Measurements from ENCODE around the gene PPP3CA. TPM values are rescaled to one million over a fixed set of nuclear protein-coding genes. Genes with fewer than 3 reads are reported as not detected.

PPP3CA gene
- total RNA-seq, 6 experiments from 2014 or later = 12.1 to 14.5 (median 13.1) TPM

DNA sequence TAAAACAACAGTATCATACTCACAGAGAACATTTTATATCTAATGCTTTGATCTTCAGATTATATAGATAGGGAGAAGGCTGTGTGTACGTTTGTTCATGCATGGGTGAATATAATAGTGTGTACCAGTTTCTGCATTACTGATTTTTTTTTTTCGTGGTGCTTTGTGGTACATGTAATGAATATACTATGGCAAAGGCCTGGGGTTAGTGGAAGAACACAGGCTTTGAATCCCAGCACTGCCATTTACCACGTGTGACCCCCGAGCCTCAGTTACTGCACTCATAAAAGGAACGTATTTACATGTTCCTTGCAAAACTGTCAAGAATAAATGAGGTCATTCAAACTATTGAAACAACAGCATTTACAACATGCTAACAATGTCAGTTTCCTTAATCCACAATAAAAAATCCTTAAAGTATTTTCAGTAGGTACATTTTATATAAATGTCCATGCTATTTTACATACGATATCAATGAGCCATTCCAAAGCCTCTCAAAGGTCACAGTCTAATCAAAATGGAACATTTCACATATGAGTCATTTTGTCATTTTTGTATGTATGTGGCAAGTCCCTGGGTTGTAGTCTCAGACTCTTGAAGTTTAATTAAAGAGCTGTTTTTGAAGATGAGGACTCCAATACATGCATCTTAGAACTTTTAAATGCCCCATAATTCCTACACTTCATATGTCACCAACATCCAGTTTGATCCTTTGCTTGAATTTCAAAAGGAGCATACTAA, 242.8 kb downstream of the PPP3CA start:
- WGBS (ENCODE audit: insufficient coverage, low coverage, low lambda C conversion rate, missing lambda C conversion rate) = 78% methylated on average over 6 of the region's 6 CpGs
- no peak overlapping the region for H3K27ac ChIP-seq
- ATAC-seq (no peak), DNase-seq (no peak)
- intact Hi-C loops (cut with DNase I) = no loop called here
- TF ChIP-seq, protein P1, sequence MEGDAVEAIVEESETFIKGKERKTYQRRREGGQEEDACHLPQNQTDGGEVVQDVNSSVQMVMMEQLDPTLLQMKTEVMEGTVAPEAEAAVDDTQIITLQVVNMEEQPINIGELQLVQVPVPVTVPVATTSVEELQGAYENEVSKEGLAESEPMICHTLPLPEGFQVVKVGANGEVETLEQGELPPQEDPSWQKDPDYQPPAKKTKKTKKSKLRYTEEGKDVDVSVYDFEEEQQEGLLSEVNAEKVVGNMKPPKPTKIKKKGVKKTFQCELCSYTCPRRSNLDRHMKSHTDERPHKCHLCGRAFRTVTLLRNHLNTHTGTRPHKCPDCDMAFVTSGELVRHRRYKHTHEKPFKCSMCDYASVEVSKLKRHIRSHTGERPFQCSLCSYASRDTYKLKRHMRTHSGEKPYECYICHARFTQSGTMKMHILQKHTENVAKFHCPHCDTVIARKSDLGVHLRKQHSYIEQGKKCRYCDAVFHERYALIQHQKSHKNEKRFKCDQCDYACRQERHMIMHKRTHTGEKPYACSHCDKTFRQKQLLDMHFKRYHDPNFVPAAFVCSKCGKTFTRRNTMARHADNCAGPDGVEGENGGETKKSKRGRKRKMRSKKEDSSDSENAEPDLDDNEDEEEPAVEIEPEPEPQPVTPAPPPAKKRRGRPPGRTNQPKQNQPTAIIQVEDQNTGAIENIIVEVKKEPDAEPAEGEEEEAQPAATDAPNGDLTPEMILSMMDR (IDR thresholded peaks at IDR 0.05) = no peak
- no peak for TF ChIP-seq POLR2A (IDR thresholded peaks at IDR 0.05)
- no peaks in the 10 kb centered on the region for H3K4me1 ChIP-seq
- H3K9me3 ChIP-seq = no peaks in the 10 kb centered on the region
- H3K4me3 ChIP-seq = no peak overlapping the region
- H3K36me3 ChIP-seq = no peaks in the 10 kb centered on the region
- H3K27me3 ChIP-seq = no peaks in the 10 kb centered on the region

DNA sequence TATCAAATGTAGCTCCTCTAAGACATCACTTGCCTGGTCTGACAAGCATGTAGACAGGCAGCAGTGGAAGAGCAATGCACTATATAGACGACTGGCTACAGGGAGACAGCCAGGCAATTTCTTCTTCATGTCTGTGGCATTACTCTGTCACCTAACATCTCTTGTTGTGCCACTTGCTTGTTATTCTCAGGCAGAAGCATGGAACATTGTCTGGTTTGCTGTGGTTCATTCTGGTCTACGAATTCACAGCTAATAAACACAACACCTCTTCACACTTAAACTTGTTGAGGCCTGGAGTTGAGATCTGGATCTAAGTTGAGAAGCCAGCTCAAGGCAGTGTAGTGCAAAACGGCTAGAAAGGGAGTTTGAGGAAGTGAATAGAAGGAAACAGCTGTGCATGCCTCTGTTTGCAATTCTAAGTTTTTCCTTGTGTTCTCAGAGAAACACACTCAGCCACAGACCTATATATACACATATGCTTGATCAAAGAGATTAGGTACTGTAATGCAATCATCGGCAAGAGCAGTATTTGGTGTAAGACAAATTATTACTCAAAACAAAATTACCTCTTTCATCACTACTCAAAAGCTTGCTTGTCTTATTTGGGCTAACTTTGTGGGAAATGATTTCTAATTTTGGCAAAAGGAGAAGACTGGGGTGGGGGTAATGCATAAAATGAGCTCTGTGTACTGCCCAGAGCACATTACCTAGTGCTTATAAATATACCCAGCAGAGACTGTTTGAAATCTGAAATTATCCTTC, 243.8 kb downstream of the PPP3CA start:
- Histone ChIP-seq H3K27ac (no peak overlapping the region), H3K4me1 (no peaks in the 10 kb centered on the region), H3K36me3 (no peaks in the 10 kb centered on the region), H3K27me3 (no peaks in the 10 kb centered on the region), H3K4me3 (no peak overlapping the region), H3K9me3 (no peaks in the 10 kb centered on the region)
- intact Hi-C loops (cut with DNase I) = no loop called here
- ATAC-seq (peak in 2 of 4 donors; percentile 24 to 35), DNase-seq (no peak)
- TF ChIP-seq, protein P1 (IDR thresholded peaks at IDR 0.05) = no peak
- TF ChIP-seq POLR2A (IDR thresholded peaks at IDR 0.05) = no peak
- WGBS (ENCODE audit: insufficient coverage, low coverage, low lambda C conversion rate, missing lambda C conversion rate) = 39% methylated on average over 4 of the region's 4 CpGs

DNA sequence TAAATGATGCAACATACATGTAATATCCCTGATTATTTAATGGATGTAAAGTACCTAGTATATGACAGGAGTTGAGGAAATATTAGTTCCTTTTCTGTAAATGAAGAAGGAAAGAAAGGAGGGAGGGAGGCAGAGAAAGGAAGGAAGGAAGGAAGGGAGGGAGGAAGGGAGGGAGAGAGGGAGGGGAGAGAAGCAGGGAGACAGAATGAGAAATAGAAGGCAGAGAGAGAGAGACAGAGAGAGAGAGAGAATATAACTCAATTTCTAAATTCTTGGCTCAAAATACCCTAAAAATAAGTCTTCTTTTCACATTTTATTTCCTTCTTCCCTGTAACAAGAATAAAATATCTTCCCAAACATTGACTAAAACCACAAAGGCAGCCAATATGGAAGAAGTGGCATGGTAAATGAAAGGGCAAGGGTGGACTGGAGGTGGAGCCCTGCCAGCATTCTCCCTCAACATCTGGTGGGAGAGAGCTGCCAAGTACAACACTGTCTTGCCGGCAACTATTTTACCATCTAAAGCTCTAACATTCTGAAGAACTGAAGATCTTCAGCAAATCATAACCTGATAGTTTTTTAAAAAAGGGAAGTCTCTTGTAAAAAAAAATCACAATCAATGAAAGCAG, 245.1 kb downstream of the PPP3CA start:
- Histone ChIP-seq H3K36me3 (no peaks in the 10 kb centered on the region), H3K27ac (no peak overlapping the region), H3K4me1 (no peaks in the 10 kb centered on the region), H3K27me3 (no peaks in the 10 kb centered on the region), H3K4me3 (no peak overlapping the region), H3K9me3 (no peaks in the 10 kb centered on the region)
- intact Hi-C loops (cut with DNase I) = no loop called here
- DNase-seq = no peak
- 17% methylated on average over 1 of the region's 1 CpG for WGBS (ENCODE audit: insufficient coverage, low coverage, low lambda C conversion rate, missing lambda C conversion rate)
- ATAC-seq = no peak
- TF ChIP-seq, protein P1 (IDR thresholded peaks at IDR 0.05) = no peak
- no peak for TF ChIP-seq POLR2A (IDR thresholded peaks at IDR 0.05)

DNA sequence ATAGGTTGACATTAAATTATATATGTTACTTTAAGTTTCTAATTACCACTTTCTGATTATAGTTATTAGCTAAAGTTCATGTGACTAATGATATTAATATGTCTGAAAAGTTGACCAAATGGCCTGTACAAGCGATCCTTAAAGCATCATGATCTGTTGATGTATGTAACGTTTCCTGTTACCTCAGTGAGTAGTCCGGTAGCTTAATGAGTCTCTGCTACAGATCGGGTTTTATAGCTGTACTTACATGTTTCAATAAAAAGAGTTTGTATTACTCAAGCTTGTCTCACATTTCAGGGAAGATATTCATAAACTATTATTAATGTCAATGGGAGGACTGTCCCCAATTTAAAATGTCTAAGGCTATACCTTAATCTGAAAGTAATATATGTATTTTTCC, 246.3 kb downstream of the PPP3CA start:
- intact Hi-C loops (cut with DNase I) = no loop called here
- Histone ChIP-seq H3K27me3 (no peaks in the 10 kb centered on the region), H3K27ac (no peak overlapping the region), H3K36me3 (no peaks in the 10 kb centered on the region), H3K9me3 (no peaks in the 10 kb centered on the region), H3K4me3 (no peak overlapping the region), H3K4me1 (no peaks in the 10 kb centered on the region)
- no peak for TF ChIP-seq POLR2A (IDR thresholded peaks at IDR 0.05)
- TF ChIP-seq, protein P1 (IDR thresholded peaks at IDR 0.05) = no peak
- DNase-seq (no peak), ATAC-seq (no peak)
- WGBS (ENCODE audit: insufficient coverage, low coverage, low lambda C conversion rate, missing lambda C conversion rate) = 97% methylated on average over 4 of the region's 4 CpGs

Measured in right lobe of liver (tissue), 6 donors.